Measurements from ENCODE around the gene FSTL3.
"Not testable (repeated sequence)": the region's sequence is repeated elsewhere in the genome, so short reads cannot be mapped to it uniquely, and the experiment has no call there.

FSTL3 gene

GRCh38 chr19:676339-677105 lies at the start of gene FSTL3:
Gene FSTL3 (plus strand): TSS chr19:676392. CDS start chr19:676424, 32 bp downstream.
- DNase-seq: no peak

GRCh38 chr19:626566-626965 lies 49.6 kb upstream of the FSTL3 start:
- not testable (repeated sequence) for DNase-seq

GRCh38 chr19:628168-628567 lies 48.0 kb upstream of the FSTL3 start:
- no peak for DNase-seq

- not testable (repeated sequence) for DNase-seq
These were observed 46.7 kb upstream of the FSTL3 start for GRCh38 chr19:629515-629914.

- DNase-seq: no peak
These were observed 46.1 kb upstream of the FSTL3 start for GRCh38 chr19:629961-630714.

GRCh38 chr19:632579-633067 lies 43.6 kb upstream of the FSTL3 start:
- DNase-seq: no peak

- peak; percentile 43 to 94 for DNase-seq
These were observed 43.0 kb upstream of the FSTL3 start, which contains the start of gene POLRMT for GRCh38 chr19:633068-633785. Gene POLRMT (minus strand): TSS chr19:633537. CDS start chr19:633512, 25 bp downstream.

GRCh38 chr19:633786-634639 lies 42.2 kb upstream of the FSTL3 start:
- DNase-seq: no peak

- DNase-seq: no peak
These were observed 41.1 kb upstream of the FSTL3 start for GRCh38 chr19:634975-635652.

- DNase-seq: no peak
These were observed 37.3 kb upstream of the FSTL3 start for GRCh38 chr19:638906-639252.

GRCh38 chr19:639253-640160 lies 36.7 kb upstream of the FSTL3 start, which contains the start of gene FGF22:
Gene FGF22 (plus strand): TSS chr19:639879. CDS start chr19:639926, 47 bp downstream.
- peak in 1 of 2 experiments; percentile 70 for DNase-seq

- no peak for DNase-seq
These were observed 36.0 kb upstream of the FSTL3 start for GRCh38 chr19:640161-640558.

- no peak for DNase-seq
These were observed 35.5 kb upstream of the FSTL3 start for GRCh38 chr19:640606-641189.

GRCh38 chr19:641702-642101 lies 34.5 kb upstream of the FSTL3 start:
- no peak for DNase-seq

- DNase-seq: no peak
These were observed 33.1 kb upstream of the FSTL3 start for GRCh38 chr19:642767-643727.

GRCh38 chr19:643736-644135 lies 32.5 kb upstream of the FSTL3 start:
- DNase-seq: no peak

- no peak for DNase-seq
These were observed 31.8 kb upstream of the FSTL3 start for GRCh38 chr19:644363-644762.

- DNase-seq: no peak
These were observed 31.4 kb upstream of the FSTL3 start for GRCh38 chr19:644789-645188.
